Psoas muscle (tissue), 8 donors: ENCODE results near the gene KCNH6. TPM values are rescaled to one million over a fixed set of nuclear protein-coding genes. Genes with fewer than 3 reads are reported as not detected.

ENCODE experiments used
- ATAC-seq, 4 donors: fragments of 200-7000 bp; cut with Tn5 transposase; one replicate each; pipeline ENCODE4 v1.9.1; 2020; ENCODE audit warnings: moderate library complexity in 3 of 4, mild to moderate bottlenecking in 2 of 4
- DNase-seq, 2 donors: peaks; one replicate each; pipeline ENCODE4 v3.0.0-alpha.2; 2020
- H3K27ac ChIP-seq: fragments of 200-600 bp; one replicate; pipeline ENCODE4 v1.8.0; 2022
- H3K27me3 ChIP-seq, 3 donors: fragments of 200-600 bp in 1 of 3; one replicate each; pipeline versions ENCODE4 v1.6.1 to v1.8.0; 2013 to 2022; ENCODE audit warnings: low read length in 2 of 3, mild to moderate bottlenecking in 2 of 3, moderate library complexity in 1 of 3; ENCODE audit not compliant: insufficient read depth in 3 of 3
- H3K36me3 ChIP-seq, 2 donors: fragments of 200-600 bp in 1 of 2; one replicate each; pipeline versions ENCODE4 v1.6.1 to v1.8.0; 2013 to 2022; ENCODE audit warnings: low read depth in 1 of 2, mild to moderate bottlenecking in 1 of 2, moderate library complexity in 1 of 2; ENCODE audit not compliant: insufficient read depth in 1 of 2
- H3K4me1 ChIP-seq: fragments of 200-600 bp; one replicate; pipeline ENCODE4 v1.8.0; 2022
- H3K4me3 ChIP-seq: fragments of 200-600 bp; one replicate; pipeline ENCODE4 v1.8.0; 2022; ENCODE audit warnings: mild to moderate bottlenecking
- H3K9me3 ChIP-seq: fragments of 200-600 bp; one replicate; pipeline ENCODE4 v1.8.0; 2022
- whole genome bisulfite sequencing, 3 donors: extraction: QIAGEN DNeasy Blood & Tissue Kit; methylation state at CpG; one replicate each; pipeline versions ENCODE4 v1.1.6 to v1.1.7; 2013; 5-methylcytosine and 5-hydroxymethylcytosine counted together
- intact Hi-C, 2 donors: fragments of 100-400 bp; cut with DNase I; formaldehyde crosslinking; loops; one replicate each; pipeline versions ENCODE4 v1.11.0 to v1.14.2; 2022
- polyA plus RNA-seq, 3 donors: library from polyadenylated mRNA; stranded (reverse); fragments of 200-250 nt; gene quantifications; one replicate each; pipeline ENCODE4 v1.2.3, GENCODE V29; 2013
- total RNA-seq, 4 donors: library from RNA; stranded (reverse); fragmentation: NEBNext Ultra II Directional in 2 of 4; extraction: Animal tissue kit (Norgen Biotek cat#: 25700) in 2 of 4; gene quantifications; one replicate each; pipeline versions ENCODE4 v1.2.1 to v1.2.4, GENCODE V29; 2021 to 2023
- TF ChIP-seq, protein P1 (sequence below): fragments of 200-600 bp; IDR thresholded peaks from one replicate; pipeline ENCODE4 v1.8.0; 2022; ENCODE audit warnings: antibody characterized with exemption
- donor health status: healthy with polysubstance abuse.
- donor health status: DM: no; HTN: no; CAD: no; lungs with moderate emphysema.
- donor health status: Bipolar disorder and iron deficiency.
- donor health status: healthy.
- donor health status: DM: yes; HTN: yes; CAD: no.
- donor health status: DM: no; HTN: no; CAD: no.
- donor health status: DM: no; HTN: no; CAD: no.
- donor health status: DM: yes; HTN: yes; CAD: no.

The KCNH6 gene
- total and polyA plus RNA-seq, 7 donors = not detected

GRCh38 chr17:63558441-63558840 is 35.3 kb downstream of the KCNH6 start:
- DNase-seq (no peak), ATAC-seq (no peak)
- WGBS, 3 donors = 76 to 96% (median 89%) methylated on average over 3 of the region's 3 CpGs
- no peaks in the 10 kb centered on the region for H3K36me3 ChIP-seq
- H3K27ac ChIP-seq = no peak overlapping the region
- TF ChIP-seq, protein P1, sequence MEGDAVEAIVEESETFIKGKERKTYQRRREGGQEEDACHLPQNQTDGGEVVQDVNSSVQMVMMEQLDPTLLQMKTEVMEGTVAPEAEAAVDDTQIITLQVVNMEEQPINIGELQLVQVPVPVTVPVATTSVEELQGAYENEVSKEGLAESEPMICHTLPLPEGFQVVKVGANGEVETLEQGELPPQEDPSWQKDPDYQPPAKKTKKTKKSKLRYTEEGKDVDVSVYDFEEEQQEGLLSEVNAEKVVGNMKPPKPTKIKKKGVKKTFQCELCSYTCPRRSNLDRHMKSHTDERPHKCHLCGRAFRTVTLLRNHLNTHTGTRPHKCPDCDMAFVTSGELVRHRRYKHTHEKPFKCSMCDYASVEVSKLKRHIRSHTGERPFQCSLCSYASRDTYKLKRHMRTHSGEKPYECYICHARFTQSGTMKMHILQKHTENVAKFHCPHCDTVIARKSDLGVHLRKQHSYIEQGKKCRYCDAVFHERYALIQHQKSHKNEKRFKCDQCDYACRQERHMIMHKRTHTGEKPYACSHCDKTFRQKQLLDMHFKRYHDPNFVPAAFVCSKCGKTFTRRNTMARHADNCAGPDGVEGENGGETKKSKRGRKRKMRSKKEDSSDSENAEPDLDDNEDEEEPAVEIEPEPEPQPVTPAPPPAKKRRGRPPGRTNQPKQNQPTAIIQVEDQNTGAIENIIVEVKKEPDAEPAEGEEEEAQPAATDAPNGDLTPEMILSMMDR = no peak
- no peak overlapping the region for H3K4me3 ChIP-seq
- intact Hi-C loops = no loop called here
- no peaks in the 10 kb centered on the region for H3K9me3 ChIP-seq
- H3K27me3 ChIP-seq = no peaks in the 10 kb centered on the region
- peaks cover 24% of the 10 kb centered on the region for H3K4me1 ChIP-seq

DNA sequence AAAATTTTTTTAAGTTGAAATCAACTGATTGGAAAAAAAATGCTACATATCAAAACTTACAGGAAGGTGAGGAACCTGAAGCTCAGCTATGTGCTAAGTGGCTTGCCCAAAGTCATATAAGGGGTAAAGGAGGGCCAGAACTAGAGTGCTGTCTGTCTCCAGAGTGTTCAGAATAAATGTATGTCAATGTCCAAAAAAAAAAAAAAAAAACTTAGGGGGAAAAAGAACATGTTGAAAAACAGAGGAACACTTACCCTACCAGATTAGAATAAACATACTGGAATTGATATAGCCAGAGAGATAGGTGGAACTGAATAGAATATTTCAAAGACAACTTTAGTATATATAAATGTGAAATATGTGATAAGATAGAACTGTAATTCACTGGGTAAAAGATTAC is 38.7 kb downstream of the KCNH6 start:
- no peaks in the 10 kb centered on the region for H3K36me3 ChIP-seq
- intact Hi-C loops = no loop called here
- ATAC-seq = no peak

DNA sequence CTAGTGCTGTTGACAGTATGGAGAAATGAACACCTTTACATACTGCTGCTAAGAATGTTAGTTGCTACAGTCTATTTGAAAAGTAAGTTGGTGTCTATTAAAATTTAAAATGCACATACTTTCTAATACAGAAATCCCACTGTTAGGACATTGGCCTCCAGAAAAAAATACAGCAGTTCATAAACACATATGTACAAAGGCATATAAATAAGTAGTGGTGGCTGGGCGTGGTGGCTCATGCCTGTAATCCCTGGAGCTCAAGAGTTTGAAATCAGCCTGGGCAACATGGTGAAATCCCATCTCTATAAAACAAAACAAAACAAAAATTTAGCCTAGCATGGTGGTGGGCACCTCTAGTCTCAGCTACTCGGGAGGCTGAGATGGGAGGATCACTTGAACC is 40.2 kb downstream of the KCNH6 start:
- intact Hi-C loops = no loop called here
- Histone ChIP-seq H3K4me3 (no peak overlapping the region), H3K4me1 (no peaks in the 10 kb centered on the region), H3K36me3 (no peaks in the 10 kb centered on the region), H3K27me3 (no peaks in the 10 kb centered on the region), H3K9me3 (no peaks in the 10 kb centered on the region), H3K27ac (no peak overlapping the region)
- DNase-seq (no peak), ATAC-seq (no peak)
- TF ChIP-seq, protein P1 = no peak
- WGBS, 3 donors = 98 to 100% (median 100%) methylated on average over 2 of the region's 2 CpGs

More for the DNA sequence above, 38.7 kb downstream of the KCNH6 start:
- H3K4me3 ChIP-seq = no peak overlapping the region
- no peak for DNase-seq
- no peaks in the 10 kb centered on the region for H3K4me1 ChIP-seq
- H3K27me3 ChIP-seq = no peaks in the 10 kb centered on the region
- TF ChIP-seq, protein P1 = no peak
- no peak overlapping the region for H3K27ac ChIP-seq
- H3K9me3 ChIP-seq = no peaks in the 10 kb centered on the region

- TF ChIP-seq, protein P1 = no peak
- 92 to 98% (median 97%) methylated on average over 5 of the region's 5 CpGs for WGBS, 3 donors
- no peak for DNase-seq
- H3K27ac ChIP-seq = no peak overlapping the region
- no peaks in the 10 kb centered on the region for H3K27me3 ChIP-seq
- peaks cover 5% of the 10 kb centered on the region for H3K4me1 ChIP-seq
- H3K36me3 ChIP-seq = no peaks in the 10 kb centered on the region
- no peaks in the 10 kb centered on the region for H3K9me3 ChIP-seq
- intact Hi-C loops = no loop called here
- no peak for ATAC-seq
- no peak overlapping the region for H3K4me3 ChIP-seq
Measured at GRCh38 chr17:63564562-63564961, 41.4 kb downstream of the KCNH6 start.

GRCh38 chr17:63567229-63567628 is 44.1 kb downstream of the KCNH6 start:
- H3K9me3 ChIP-seq = no peaks in the 10 kb centered on the region
- H3K4me1 ChIP-seq = peaks cover 17% of the 10 kb centered on the region
- H3K27me3 ChIP-seq = no peaks in the 10 kb centered on the region
- no peak for ATAC-seq
- H3K4me3 ChIP-seq = no peak overlapping the region
- no peak for DNase-seq
- no peaks in the 10 kb centered on the region for H3K36me3 ChIP-seq
- 66 to 89% (median 82%) methylated on average over 1 of the region's 1 CpG for WGBS, 3 donors
- TF ChIP-seq, protein P1 = no peak
- no peak overlapping the region for H3K27ac ChIP-seq
- intact Hi-C loops = no loop called here
